Bronchial smooth muscle cell (primary cell): ENCODE data around the gene EEF2K. TPM values are rescaled to one million over a fixed set of nuclear protein-coding genes. Genes with fewer than 3 reads are reported as not detected.

Experiments used
- total RNA-seq: library from RNA; depleted of rRNA; stranded (reverse); fragments of >200 nt; gene quantifications from 2 replicates; pipeline ENCODE4 v1.2.1, GENCODE V29; 2014

EEF2K gene
- 22.1 and 28.9 TPM in 2 replicates for total RNA-seq

GRCh38 chr16:22206013-22206841 is at the start of gene EEF2K:
TSS of gene EEF2K (plus strand) at chr16:22206278. CDS start at chr16:22225730, 19,452 bp downstream.

DNA sequence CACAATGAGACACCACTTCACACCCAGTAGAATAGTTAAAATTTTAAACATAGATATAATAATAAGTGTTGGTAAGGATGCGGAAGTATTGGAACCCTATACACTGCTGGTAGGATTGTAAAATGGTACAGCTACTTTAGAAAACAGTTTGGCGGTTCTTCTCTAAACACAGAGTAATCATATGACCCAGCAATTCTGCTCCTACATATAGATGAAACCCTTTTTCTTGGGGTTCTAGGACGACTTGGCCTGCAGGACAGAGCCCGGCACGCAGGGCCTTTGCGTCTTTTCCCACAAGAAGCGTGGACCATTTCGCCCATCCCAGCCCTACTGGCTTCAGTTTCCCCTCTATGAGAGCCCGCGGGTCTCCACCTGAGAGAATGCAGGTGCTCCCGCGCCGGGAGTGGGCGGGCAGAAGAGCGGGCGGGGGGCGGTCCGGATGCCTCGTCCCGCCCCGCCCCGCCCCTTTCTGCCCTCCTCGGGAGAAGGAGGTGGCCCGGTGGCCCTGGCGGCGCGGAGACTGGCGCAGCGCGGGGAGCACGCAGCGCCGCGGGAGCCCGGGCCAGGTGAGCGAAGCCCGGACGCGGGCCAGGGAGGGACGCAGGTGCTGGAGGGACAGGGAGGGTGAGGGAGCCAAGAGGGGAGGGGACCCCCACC is 44.0 kb upstream of the EEF2K start, which contains the start of gene SDR42E2:
Gene SDR42E2 (plus strand): TSS at position 508 of the 657 bp plus-strand sequence. CDS start 3,077 bp downstream, outside the sequence.

DNA sequence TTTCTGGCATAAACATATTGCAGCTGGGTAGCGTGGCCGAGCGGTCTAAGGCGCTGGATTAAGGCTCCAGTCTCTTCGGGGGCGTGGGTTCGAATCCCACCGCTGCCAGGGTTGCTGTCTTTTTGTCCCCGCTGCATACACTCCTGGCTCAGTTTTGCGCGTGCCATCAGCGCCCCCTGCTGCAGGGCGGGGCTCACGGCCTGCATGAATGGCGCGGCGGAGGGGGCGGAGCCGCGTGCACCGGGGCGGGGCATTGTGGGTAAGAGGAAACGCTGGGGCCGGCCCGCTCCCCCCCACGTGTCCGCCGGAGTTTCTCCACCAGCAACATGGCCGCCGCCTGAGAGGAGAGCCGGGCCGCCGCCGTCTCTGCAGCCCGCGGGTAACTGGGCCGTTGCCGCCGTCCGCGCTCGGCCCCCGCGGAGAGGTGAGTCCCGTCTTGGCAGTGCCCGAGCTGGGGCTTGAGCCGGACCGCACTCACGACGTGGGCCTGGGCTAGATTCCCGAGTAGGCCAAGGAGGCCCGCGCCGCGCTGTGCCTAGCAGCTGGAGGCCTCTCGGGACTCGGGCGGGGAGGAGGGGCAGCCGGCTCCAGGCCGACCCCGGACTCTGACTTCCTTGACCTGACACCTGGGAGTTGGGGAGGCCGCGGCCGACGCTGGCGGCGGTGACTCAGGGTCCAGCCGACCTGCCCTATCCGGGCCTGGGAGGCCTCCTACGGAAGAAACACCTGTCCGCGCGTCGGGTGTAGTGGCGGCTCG is 91.2 kb downstream of the EEF2K start, which contains the start of gene POLR3E:
Gene POLR3E (plus strand): TSS at position 296 of the 757 bp plus-strand sequence. CDS start 5,560 bp downstream, outside the sequence.

Other genes starting within 250 kb of the EEF2K start
- not detected in 2 replicates for gene PDZD9, start 205.2 kb upstream of the EEF2K start, total RNA-seq
- gene MOSMO, start 198.2 kb upstream of the EEF2K start, total RNA-seq = 8.0 and 9.0 TPM in 2 replicates
- gene VWA3A, start 113.7 kb upstream of the EEF2K start, total RNA-seq = under 0.01 and 0.09 TPM in 2 replicates
- gene SDR42E2, start 43.8 kb upstream of the EEF2K start, total RNA-seq = under 0.01 TPM in 1 of 2 replicates, not detected in the other
- gene POLR3E, start 91.1 kb downstream of the EEF2K start, total RNA-seq = 20.3 and 45.2 TPM in 2 replicates
- gene CDR2, start 168.3 kb downstream of the EEF2K start, total RNA-seq = 27.9 and 35.8 TPM in 2 replicates